Heart left ventricle (tissue), 13 donors: ENCODE measurements around the gene EMILIN2.

Experiments
- CTCF ChIP-seq, 12 donors: fragments of 200-600 bp; sonication (generic) in 4 of 12; IDR thresholded peaks; one replicate each; pipeline versions ENCODE4 v1.5.0 to v1.8.0; 2018 to 2022; ENCODE audit warnings: antibody characterized with exemption in 12 of 12, mild to moderate bottlenecking in 5 of 12
- POLR2A ChIP-seq, 2 donors: fragments of 450-650 bp; IDR thresholded peaks; one replicate each; pipeline ENCODE4 v1.6.1; 2017; ENCODE audit warnings: antibody characterized with exemption in 2 of 2, mild to moderate bottlenecking in 2 of 2, moderate library complexity in 2 of 2
- donor health status: ischemic (EF 13 %, LVEDD 7.1; RV severe dilation, severe dysfunction).
- donor health status: DM: no; HTN: yes; CAD: no.
- donor health status: DM: no; HTN: no; CAD: no.
- donor health status: ischemic (EF 25% LVEDD 6.9; RV normal size, moderate dysfunction).
- donor health status: ischemic (EF 25% LVEDD 5.7; RV mildly dilated, moderate dysfunction).
- donor health status: ischemic (EF 35%, LVEDD 5.7; RV mildly dilated, moderate dysfunction).
- donor health status: nonischemic (EF 11% LVEDD 7.7; RV severe dilation, severe dysfunction).
- donor health status: DM: yes; HTN: yes; CAD: no.
- donor health status: PGD.
- donor health status: ischemic (EF 29% LVEDD 5.4; RV normal size, mild dysfunction).
- donor health status: nonischemic (EF 23%, LVEDD 6.1; RV moderate dilation, normal function).

- TF ChIP-seq CTCF (IDR thresholded peaks at IDR 0.05) (no peak), POLR2A (IDR thresholded peaks at IDR 0.05) (no peak)
Observed at GRCh38 chr18:2797951-2798350, 48.9 kb upstream of the EMILIN2 start.
